IPS-15b (cell line): Measurements from ENCODE around the gene NAGPA.
A peak's percentile ranks its signal among the peaks of the same experiment; 100 is the strongest.

Experiments
- H3K27me3 ChIP-seq: one replicate; pipeline ENCODE4 v1.6.1; 2013; ENCODE audit warnings: low read length; ENCODE audit not compliant: control insufficient read depth, insufficient read depth
- H3K36me3 ChIP-seq: one replicate; pipeline ENCODE4 v1.6.1; 2013; ENCODE audit warnings: low read length; ENCODE audit not compliant: control insufficient read depth, insufficient read depth
- H3K4me1 ChIP-seq: one replicate; pipeline ENCODE4 v1.6.1; 2013; ENCODE audit warnings: mild to moderate bottlenecking, low read length; ENCODE audit not compliant: control insufficient read depth, insufficient read depth
- H3K4me3 ChIP-seq: one replicate; pipeline ENCODE4 v1.5.1; 2013; ENCODE audit warnings: low read depth, low read length
- H3K9ac ChIP-seq: one replicate; pipeline ENCODE4 v1.6.1; 2013; ENCODE audit warnings: low read depth, mild to moderate bottlenecking, low read length
- H3K9me3 ChIP-seq: one replicate; pipeline ENCODE4 v1.6.1; 2013; ENCODE audit warnings: mild to moderate bottlenecking, low read length; ENCODE audit not compliant: control insufficient read depth, insufficient read depth

Gene NAGPA

DNA sequence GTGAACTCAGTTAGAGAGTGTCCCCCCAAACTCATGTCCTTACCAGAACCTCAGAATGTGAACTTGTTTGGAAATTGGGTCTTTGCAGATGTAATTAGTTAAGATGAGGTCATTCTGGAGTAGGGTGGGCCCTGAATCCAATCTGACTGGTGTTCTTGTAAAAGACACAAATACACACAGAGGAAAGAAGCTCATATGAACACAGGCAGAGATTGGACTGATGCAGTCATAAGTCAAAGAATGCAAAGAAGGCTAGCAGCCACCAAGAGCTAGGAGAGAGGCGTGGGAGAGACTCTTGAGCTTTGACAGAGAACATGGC is 2.1 kb upstream of the NAGPA start:
- H3K4me3 ChIP-seq: no peak overlapping the region
- H3K4me1 ChIP-seq: peaks cover 13% of the 10 kb centered on the region
- no peak overlapping the region for H3K9ac ChIP-seq
- H3K36me3 ChIP-seq: no peaks in the 10 kb centered on the region
- no peaks in the 10 kb centered on the region for H3K9me3 ChIP-seq
- H3K27me3 ChIP-seq: peaks cover 6% of the 10 kb centered on the region

DNA sequence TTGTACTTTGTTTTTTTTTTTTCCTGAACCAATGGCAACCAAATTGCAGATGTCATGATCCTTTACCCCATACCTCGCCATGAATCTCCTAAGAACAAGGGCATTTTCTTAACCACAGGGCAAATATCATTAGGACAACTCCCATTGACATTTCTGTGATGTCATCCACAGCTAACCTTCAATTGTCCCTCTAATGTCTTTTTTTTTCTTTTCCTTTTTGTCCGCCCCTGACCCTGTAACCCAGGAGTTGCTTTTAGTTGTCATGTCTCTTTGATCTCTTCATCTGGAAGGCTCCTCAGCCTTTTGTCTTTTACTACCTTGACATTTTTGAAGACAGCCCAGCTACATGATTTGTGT is 410 bp upstream of the NAGPA start:
- peak overlapping the region; percentile 76 for H3K4me3 ChIP-seq
- peaks cover 6% of the 10 kb centered on the region for H3K27me3 ChIP-seq
- peaks cover 13% of the 10 kb centered on the region for H3K4me1 ChIP-seq
- peak overlapping the region; percentile 14 for H3K9ac ChIP-seq
- H3K36me3 ChIP-seq: no peaks in the 10 kb centered on the region
- H3K9me3 ChIP-seq: no peaks in the 10 kb centered on the region

DNA sequence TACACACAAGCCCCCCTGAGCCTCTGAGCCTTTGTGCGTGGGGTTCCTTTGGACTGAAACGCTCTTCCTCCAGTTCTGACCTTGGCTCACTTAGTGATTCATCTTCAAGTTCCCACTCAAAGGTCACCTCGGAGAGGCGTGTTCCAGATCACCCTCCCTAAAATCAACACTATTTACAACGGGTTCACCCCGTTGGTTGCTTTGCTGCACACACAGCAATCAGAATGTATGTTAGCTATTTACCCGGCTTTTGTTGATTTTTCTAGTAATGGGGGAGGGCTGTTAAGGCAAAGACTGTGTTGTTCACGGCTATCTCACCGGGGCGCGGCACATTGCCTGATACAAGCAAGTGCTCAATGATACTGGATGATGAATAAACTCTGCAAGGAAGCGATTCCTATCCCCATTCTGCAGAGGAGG is 977 bp downstream of the NAGPA start:
- H3K9ac ChIP-seq: no peak overlapping the region
- H3K36me3 ChIP-seq: no peaks in the 10 kb centered on the region
- peak overlapping the region; percentile 76 for H3K4me3 ChIP-seq
- H3K9me3 ChIP-seq: no peaks in the 10 kb centered on the region
- H3K27me3 ChIP-seq: peaks cover 6% of the 10 kb centered on the region
- peaks cover 13% of the 10 kb centered on the region for H3K4me1 ChIP-seq

DNA sequence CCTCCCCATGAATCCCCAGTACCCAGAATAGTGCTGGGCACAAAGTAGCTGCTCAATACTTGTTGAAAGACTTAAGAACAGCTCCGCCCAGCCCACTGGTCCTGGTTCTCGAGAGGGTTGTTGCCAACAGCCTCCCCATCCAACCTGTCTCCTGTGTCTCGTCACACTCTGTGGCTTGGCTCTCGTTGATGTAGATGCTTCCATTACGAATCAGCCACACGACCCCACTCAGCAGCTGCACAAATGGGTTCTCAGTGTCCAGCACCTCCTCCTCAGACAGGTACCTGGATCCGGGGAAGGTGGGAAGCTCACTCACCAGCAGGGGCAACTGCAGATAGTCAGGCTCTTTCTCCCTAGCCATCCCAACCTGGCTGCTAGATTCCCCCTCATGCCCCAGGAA is 2.1 kb downstream of the NAGPA start:
- H3K9me3 ChIP-seq: no peaks in the 10 kb centered on the region
- peaks cover 7% of the 10 kb centered on the region for H3K4me1 ChIP-seq
- H3K9ac ChIP-seq: no peak overlapping the region
- no peaks in the 10 kb centered on the region for H3K36me3 ChIP-seq
- peaks cover 6% of the 10 kb centered on the region for H3K27me3 ChIP-seq
- H3K4me3 ChIP-seq: no peak overlapping the region

DNA sequence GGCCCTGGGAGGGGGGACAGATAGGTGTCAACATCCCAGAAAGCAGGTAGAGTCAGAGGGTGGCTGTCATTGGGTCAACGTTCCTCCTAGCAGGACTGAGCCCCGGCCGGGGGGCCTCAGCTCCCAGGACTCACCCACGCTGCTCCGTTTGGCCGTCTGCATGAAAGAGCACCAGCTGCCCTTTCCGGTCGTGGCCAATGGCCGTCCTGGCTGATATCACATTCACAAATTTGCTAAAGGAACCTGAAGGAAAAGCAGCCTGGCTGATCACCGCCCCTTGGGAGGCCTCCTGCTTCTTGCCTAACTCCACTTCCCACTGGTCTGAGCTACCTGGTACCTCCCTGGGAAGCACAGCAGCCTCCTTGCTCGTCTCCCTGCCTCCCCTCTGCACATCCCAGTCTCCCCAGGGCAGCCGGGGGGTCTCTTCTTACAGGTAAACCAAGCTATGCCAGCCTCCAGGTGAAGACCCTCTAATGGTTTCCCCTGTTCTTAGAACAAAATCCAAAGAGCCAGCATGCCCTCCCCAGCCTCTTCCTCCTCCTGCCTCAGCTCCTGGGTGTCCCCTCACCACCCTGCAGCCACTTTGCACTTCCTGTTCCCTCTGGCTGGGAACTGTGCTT is 3.4 kb downstream of the NAGPA start:
- peaks cover 5% of the 10 kb centered on the region for H3K4me1 ChIP-seq
- no peaks in the 10 kb centered on the region for H3K9me3 ChIP-seq
- peaks cover 6% of the 10 kb centered on the region for H3K27me3 ChIP-seq
- no peaks in the 10 kb centered on the region for H3K36me3 ChIP-seq
- H3K9ac ChIP-seq: no peak overlapping the region
- H3K4me3 ChIP-seq: no peak overlapping the region

DNA sequence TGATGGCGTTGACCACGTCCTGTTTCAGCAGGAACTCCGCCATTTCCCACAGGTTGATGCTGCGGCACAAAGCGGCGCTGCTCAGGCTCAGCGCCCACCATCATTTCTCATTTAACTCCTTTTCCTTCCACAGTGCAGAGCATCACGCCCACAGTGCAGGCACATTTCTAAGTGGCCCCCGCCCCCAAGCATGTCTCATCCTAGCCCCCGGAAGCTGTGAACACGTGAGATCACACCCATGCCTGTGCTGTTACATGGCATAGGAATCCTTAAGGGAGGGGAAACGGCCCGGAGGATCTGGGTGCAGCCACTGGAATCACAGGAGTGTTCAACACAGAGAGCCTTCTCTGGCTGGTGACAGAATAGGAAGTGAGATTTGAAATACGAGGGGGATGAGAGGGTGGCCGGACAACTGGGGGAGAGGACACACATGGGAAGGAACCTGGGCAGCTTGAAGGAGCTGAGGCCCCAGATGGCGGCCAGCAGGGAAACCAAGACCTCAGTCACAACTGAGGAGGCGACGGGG is 4.7 kb downstream of the NAGPA start:
- peaks cover 3% of the 10 kb centered on the region for H3K36me3 ChIP-seq
- H3K9ac ChIP-seq: no peak overlapping the region
- H3K27me3 ChIP-seq: peaks cover 6% of the 10 kb centered on the region
- H3K4me1 ChIP-seq: peaks cover 3% of the 10 kb centered on the region
- no peaks in the 10 kb centered on the region for H3K9me3 ChIP-seq
- no peak overlapping the region for H3K4me3 ChIP-seq

DNA sequence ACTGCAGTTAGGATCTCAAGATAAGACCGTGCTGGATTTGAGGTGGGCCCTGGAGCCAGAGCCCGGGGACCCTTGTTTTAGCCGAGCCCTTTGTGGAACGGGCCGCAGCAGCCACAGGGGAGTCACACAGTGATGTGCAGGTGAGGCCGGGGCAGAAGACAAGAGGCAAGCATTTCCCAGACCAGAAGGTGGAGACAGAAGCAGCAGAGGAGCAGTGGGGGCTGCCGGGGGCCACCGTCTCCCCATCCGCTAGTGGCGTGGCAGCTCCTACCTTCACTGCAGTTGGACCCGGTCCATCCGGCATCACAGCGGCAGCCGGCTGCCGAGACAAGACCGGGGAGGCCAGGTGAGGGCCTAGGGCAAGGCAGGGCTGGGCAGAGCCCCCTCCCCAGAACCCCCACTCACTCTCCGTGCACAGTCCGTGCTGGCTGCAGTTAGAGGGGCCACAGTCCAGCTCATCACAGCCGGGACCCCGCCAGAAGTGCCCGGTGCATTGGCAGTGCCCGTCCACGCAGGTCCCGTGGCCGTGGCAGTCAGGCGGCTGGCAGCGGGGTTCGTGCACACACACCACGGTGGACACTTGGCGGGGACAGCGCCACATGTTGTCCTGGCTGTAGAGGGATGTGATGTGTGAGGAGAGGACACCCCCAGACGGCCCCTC is 6.0 kb downstream of the NAGPA start:
- H3K4me1 ChIP-seq: peaks cover 1% of the 10 kb centered on the region
- H3K4me3 ChIP-seq: no peak overlapping the region

DNA sequence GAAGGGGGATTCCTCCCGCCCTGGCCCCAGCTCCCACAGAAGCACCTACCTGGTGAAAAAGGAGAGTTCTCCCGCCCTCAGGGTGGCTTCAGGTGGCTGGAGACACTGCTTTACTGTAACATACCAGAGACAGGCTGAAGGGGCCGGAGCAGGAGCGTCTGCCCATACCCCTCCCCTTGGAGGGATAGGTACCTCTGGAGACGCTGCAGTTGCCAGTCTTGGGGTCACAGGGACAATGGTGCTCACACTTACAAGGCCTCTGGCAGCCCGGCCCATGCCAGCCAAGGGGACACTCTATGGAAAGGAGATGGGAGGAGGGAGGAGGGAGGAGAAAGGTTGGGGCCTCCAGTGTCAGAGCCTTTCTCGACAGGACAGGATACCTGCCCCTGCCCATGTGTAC is 6.6 kb downstream of the NAGPA start:
- no peaks in the 10 kb centered on the region for H3K27me3 ChIP-seq
- peaks cover 3% of the 10 kb centered on the region for H3K36me3 ChIP-seq
- no peaks in the 10 kb centered on the region for H3K9me3 ChIP-seq
- no peak overlapping the region for H3K4me3 ChIP-seq
- no peak overlapping the region for H3K9ac ChIP-seq
- no peaks in the 10 kb centered on the region for H3K4me1 ChIP-seq

More for the DNA sequence above, 6.0 kb downstream of the NAGPA start:
- Histone ChIP-seq H3K36me3 (peaks cover 3% of the 10 kb centered on the region), H3K9ac (no peak overlapping the region), H3K27me3 (peaks cover 2% of the 10 kb centered on the region), H3K9me3 (no peaks in the 10 kb centered on the region)

DNA sequence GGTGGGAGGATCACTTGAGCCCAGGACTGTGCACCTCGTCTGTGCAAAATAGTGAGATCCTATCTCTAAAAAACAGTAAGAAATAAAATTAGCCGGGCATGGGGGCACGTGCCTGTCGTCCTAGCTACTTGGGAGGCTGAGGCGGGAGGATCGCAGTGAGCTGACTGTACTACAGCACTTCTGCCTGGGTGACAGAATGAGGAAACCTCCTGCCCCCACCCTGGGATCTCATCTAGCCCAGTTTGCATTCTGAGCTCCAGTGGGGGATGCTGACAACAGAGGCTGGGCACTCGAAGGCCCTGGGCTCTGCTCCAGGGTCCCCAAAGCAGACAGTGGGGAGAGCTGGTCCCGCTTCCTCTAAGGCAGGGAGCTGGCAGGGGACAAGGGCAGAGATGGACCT is 7.1 kb downstream of the NAGPA start:
- Histone ChIP-seq H3K9ac (no peak overlapping the region), H3K36me3 (peaks cover 3% of the 10 kb centered on the region)

DNA sequence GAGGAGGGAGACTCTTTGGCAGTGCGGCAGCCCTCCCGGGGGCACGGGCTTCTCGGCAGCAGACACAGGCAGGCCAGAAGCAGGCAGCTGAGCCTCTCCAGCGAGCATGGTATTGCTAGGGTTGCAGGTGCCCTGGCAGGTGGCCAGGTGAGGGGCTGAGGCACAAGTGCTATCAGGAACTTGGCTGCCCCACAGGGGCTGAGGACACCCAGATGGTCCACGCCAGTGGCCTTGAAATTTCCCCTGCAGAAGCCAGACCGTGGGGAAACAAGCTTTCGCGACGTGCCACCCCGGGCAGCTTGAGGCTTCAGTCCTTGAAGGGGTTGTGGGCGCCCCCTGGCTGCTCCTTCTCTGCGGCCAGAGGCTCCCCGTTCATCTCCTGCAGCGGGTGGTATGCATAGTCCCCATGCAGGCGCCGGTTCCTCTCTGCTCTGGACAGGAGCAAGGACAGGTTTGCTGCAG is 8.5 kb downstream of the NAGPA start:
- H3K27me3 ChIP-seq: no peaks in the 10 kb centered on the region
- H3K9me3 ChIP-seq: no peaks in the 10 kb centered on the region
- no peak overlapping the region for H3K9ac ChIP-seq
- H3K4me1 ChIP-seq: no peaks in the 10 kb centered on the region
- H3K4me3 ChIP-seq: no peak overlapping the region
- H3K36me3 ChIP-seq: peaks cover 3% of the 10 kb centered on the region

More for the DNA sequence above, 7.1 kb downstream of the NAGPA start:
- Histone ChIP-seq H3K27me3 (no peaks in the 10 kb centered on the region), H3K9me3 (no peaks in the 10 kb centered on the region), H3K4me1 (no peaks in the 10 kb centered on the region), H3K4me3 (no peak overlapping the region)

DNA sequence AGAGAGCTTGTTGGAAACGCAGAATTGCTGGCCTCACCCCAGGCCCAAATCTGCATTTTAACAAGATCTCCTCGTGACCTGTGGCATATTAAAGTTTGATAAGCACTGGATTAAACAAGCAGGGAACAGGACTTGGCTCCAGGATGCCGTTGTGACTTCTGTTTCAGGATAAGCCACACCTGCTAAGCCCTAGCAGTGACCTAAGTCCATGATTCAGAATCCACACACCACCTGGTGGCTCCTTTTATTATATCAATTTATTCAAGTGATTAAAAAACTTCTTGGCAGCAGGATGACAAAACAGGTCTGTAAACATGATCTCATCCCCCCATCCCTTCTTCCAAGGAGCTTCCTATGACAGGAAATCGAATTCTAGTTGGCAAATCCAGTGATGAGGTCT is 9.1 kb downstream of the NAGPA start:
- Histone ChIP-seq H3K4me3 (no peak overlapping the region), H3K36me3 (peaks cover 3% of the 10 kb centered on the region), H3K9ac (no peak overlapping the region), H3K9me3 (no peaks in the 10 kb centered on the region), H3K27me3 (no peaks in the 10 kb centered on the region), H3K4me1 (no peaks in the 10 kb centered on the region)

DNA sequence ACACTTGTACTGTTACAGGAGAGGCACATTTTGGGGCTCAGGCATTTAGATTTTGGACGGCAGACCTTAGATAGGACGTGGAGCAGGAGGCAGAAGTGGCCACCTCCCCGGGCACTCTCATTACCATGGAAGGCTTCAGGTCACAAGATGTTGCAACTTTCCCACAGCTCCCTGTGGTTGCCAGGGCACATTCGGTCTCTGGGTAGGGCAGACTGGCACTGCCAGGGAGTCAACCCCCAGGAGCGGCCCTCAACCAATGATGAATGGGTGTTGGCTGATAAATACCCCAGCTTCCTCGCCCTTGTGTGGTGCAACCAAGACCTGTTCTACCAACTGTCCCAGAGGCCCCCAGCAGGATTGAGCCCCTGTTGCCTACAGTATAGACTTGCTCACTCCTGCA is 11.2 kb downstream of the NAGPA start:
- Histone ChIP-seq H3K4me3 (no peak overlapping the region), H3K4me1 (no peaks in the 10 kb centered on the region), H3K27me3 (no peaks in the 10 kb centered on the region), H3K9ac (no peak overlapping the region), H3K9me3 (no peaks in the 10 kb centered on the region), H3K36me3 (peaks cover 3% of the 10 kb centered on the region)
